ENCODE measurements around the gene SEC22A. TPM values are rescaled to one million over a fixed set of nuclear protein-coding genes. Genes with fewer than 3 reads are reported as not detected.
A peak's percentile ranks its signal among the peaks of the same experiment; 100 is the strongest.

Gene SEC22A
- total and polyA plus RNA-seq, 2 of the 13 experiments (the other 11 are each of a cell fraction or from before 2014, with no cell fraction given) = 14.1 to 17.3 TPM

GRCh38 chr3:123201557-123202427 lies at the start of gene SEC22A (continued):
- TF ChIP-seq, protein P1, sequence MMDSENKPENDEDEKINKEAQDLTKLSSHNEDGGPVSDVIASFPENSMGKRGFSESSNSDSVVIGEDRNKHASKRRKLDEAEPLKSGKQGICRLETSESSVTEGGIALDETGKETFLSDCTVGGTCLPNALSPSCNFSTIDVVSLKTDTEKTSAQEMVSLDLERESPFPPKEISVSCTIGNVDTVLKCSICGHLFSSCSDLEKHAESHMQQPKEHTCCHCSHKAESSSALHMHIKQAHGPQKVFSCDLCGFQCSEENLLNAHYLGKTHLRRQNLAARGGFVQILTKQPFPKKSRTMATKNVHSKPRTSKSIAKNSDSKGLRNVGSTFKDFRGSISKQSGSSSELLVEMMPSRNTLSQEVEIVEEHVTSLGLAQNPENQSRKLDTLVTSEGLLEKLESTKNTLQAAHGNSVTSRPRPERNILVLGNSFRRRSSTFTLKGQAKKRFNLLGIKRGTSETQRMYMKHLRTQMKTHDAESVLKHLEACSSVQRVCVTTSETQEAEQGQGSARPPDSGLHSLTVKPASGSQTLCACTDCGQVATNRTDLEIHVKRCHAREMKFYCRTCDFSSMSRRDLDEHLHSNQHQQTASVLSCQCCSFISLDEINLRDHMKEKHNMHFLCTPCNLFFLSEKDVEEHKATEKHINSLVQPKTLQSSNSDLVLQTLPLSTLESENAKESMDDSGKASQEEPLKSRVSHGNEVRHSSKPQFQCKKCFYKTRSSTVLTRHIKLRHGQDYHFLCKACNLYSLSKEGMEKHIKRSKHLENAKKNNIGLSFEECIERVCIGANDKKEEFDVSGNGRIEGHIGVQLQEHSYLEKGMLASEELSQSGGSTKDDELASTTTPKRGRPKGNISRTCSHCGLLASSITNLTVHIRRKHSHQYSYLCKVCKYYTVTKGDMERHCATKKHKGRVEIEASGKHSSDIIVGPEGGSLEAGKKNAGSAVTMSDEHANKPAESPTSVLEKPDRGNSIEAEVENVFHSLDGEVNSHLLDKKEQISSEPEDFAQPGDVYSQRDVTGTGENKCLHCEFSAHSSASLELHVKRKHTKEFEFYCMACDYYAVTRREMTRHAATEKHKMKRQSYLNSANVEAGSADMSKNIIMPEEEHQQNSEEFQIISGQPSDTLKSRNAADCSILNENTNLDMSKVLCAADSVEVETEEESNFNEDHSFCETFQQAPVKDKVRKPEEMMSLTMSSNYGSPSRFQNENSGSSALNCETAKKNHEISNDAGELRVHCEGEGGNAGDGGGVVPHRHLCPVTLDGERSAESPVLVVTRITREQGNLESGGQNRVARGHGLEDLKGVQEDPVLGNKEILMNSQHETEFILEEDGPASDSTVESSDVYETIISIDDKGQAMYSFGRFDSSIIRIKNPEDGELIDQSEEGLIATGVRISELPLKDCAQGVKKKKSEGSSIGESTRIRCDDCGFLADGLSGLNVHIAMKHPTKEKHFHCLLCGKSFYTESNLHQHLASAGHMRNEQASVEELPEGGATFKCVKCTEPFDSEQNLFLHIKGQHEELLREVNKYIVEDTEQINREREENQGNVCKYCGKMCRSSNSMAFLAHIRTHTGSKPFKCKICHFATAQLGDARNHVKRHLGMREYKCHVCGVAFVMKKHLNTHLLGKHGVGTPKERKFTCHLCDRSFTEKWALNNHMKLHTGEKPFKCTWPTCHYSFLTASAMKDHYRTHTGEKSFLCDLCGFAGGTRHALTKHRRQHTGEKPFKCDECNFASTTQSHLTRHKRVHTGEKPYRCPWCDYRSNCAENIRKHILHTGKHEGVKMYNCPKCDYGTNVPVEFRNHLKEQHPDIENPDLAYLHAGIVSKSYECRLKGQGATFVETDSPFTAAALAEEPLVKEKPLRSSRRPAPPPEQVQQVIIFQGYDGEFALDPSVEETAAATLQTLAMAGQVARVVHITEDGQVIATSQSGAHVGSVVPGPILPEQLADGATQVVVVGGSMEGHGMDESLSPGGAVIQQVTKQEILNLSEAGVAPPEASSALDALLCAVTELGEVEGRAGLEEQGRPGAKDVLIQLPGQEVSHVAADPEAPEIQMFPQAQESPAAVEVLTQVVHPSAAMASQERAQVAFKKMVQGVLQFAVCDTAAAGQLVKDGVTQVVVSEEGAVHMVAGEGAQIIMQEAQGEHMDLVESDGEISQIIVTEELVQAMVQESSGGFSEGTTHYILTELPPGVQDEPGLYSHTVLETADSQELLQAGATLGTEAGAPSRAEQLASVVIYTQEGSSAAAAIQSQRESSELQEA (CRISPR knock-in tag; IDR thresholded peaks at IDR 0.05; ENCODE audit: not compliant biosample characterization) = peak; percentile 40
- TF ChIP-seq ZNF709 (CRISPR knock-in tag; IDR thresholded peaks at IDR 0.05) (peak; percentile 60; the same call in 1 of the 2 replicates), ZNF446 (CRISPR knock-in tag; IDR thresholded peaks at IDR 0.05) (0 out of 2 replicates have a peak, but pooled peaks have one; percentile 37), EZH2 (conservative IDR thresholded peaks at IDR 0.05; ENCODE audit: low read depth, low read length) (no peak), ZNF788 (CRISPR knock-in tag; IDR thresholded peaks at IDR 0.05; ENCODE audit: borderline replicate concordance) (no peak; the same call in 1 of the 2 replicates), THAP11 (CRISPR knock-in tag; IDR thresholded peaks at IDR 0.05) (peak; percentile 81), ZNF720 (CRISPR knock-in tag; IDR thresholded peaks at IDR 0.05) (no peak), MED1 (CRISPR knock-in tag; IDR thresholded peaks at IDR 0.05) (no peak; the same call in 1 of the 2 replicates), SSRP1 (CRISPR knock-in tag; IDR thresholded peaks at IDR 0.05) (no peak), MYNN (CRISPR knock-in tag; IDR thresholded peaks at IDR 0.05; ENCODE audit: low read depth) (no peak), PBX3 (CRISPR knock-in tag; IDR thresholded peaks at IDR 0.05; ENCODE audit: borderline replicate concordance) (no peak), ZNF264 (CRISPR knock-in tag; IDR thresholded peaks at IDR 0.05) (no peak), GABPB1 (CRISPR knock-in tag; IDR thresholded peaks at IDR 0.05) (peak; percentile 78), ZNF550 (CRISPR knock-in tag; IDR thresholded peaks at IDR 0.05; ENCODE audit: borderline replicate concordance) (no peak), POGZ (CRISPR knock-in tag; IDR thresholded peaks at IDR 0.05) (peak; percentile 75), MZF1 (CRISPR knock-in tag; IDR thresholded peaks at IDR 0.05; ENCODE audit: borderline replicate concordance) (no peak), ZBTB14 (CRISPR knock-in tag; IDR thresholded peaks at IDR 0.05) (peak; percentile 58; the same call in 1 of the 2 replicates)
